GM19438 (cell line): Measurements from ENCODE around the gene TRHDE.

Source experiments
- ATAC-seq: cut with Tn5 transposase; IDR thresholded peaks from one replicate; pipeline ENCODE4 v1.9.1; 2021; ENCODE audit warnings: low read depth; ENCODE audit not compliant: unreplicated experiment

Gene TRHDE

GRCh38 chr12:72390146-72390545 lies 118.0 kb downstream of the TRHDE start:
- no peak for ATAC-seq

DNA sequence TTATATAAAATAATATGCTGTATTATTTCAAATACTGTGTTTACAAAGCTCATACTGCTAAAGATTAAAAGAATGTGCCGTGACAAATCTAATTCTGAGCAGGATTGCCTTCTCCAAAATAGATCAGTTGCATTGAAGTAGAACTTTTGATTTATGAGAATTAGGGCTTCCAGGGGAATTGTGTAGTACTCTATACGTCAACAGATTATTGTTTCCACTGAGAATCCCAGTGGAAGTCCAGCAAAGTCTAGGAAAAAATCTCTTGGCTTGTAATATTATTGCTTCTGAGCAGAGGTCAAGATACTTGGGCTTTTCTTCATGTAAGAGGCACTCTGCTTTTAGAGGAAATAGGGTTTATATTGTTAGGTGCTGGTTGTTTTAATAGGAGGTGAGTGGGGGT lies 133.9 kb downstream of the TRHDE start:
- no peak for ATAC-seq

GRCh38 chr12:72432037-72432604 lies 160.0 kb downstream of the TRHDE start:
- no peak for ATAC-seq

DNA sequence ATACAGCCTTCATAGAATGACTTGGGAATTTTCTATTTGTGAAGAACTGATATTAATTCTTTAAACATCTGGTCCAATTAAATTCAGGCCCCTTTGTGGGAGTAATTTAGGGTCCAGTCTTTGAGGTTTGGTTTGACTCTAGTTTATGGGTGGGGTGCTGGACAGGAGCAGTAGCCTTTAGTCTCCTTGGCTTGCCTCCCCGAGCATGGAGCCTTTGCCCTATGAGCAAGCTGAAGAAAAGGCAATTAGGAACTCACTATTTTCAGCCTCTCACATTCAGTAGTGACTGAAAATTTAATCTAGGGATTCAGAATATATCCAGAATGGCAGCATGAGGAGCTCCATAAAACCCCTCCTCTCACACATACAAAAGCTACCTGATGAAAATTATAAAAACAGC lies 161.1 kb downstream of the TRHDE start:
- no peak for ATAC-seq

GRCh38 chr12:72434999-72435398 lies 162.8 kb downstream of the TRHDE start:
- ATAC-seq: no peak

GRCh38 chr12:72442217-72442616 lies 170.0 kb downstream of the TRHDE start:
- ATAC-seq: no peak

- ATAC-seq: no peak
Observed at GRCh38 chr12:72444125-72444524, 172.0 kb downstream of the TRHDE start.

DNA sequence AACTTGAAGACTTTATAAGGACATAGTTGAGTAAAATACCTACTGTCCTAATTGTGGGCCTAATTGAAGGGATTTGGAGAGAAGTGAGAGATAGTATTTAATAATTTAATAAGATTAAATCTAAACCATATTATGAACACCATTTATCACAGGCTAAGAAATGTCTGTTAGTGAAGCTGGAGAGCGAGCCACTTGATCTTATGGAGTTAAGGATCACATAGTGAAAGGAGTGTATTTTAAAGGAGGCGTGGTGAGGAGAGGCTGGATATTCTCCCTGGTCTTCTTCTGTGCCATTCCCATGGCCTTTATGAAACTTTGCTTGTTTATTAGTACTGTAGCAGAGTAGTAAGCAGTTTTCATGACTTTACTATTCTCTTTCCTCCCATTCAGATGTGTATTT lies 172.4 kb downstream of the TRHDE start:
- ATAC-seq: no peak

- ATAC-seq: no peak
Observed at GRCh38 chr12:72448089-72448488, 175.9 kb downstream of the TRHDE start.

- no peak for ATAC-seq
Observed at GRCh38 chr12:72448805-72449204, 176.6 kb downstream of the TRHDE start.

- ATAC-seq: no peak
Observed at GRCh38 chr12:72453066-72453465, 180.9 kb downstream of the TRHDE start.

DNA sequence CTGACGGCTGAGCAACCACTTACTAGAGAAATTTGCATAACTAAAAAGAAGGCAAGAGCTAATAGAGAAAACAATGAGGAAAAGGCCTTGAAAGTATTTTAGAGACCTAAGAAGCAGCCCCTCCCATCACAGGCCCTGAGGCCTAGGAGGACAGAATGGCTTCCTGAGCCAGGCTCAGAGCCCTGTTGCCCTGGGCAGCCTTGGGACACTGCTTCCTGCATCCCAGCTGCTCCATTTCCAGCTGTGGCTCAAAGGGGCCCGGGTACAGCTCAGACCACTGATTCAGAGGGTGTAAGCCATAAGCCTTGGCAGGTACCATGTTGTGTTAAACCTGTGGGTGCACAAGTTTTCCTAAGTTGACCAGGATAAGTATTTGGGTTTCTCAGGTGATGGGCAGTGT lies 181.4 kb downstream of the TRHDE start:
- ATAC-seq: no peak

GRCh38 chr12:72464471-72464870 lies 192.3 kb downstream of the TRHDE start:
- ATAC-seq: no peak

- no peak for ATAC-seq
Observed at GRCh38 chr12:72465155-72465554, 193.0 kb downstream of the TRHDE start.

DNA sequence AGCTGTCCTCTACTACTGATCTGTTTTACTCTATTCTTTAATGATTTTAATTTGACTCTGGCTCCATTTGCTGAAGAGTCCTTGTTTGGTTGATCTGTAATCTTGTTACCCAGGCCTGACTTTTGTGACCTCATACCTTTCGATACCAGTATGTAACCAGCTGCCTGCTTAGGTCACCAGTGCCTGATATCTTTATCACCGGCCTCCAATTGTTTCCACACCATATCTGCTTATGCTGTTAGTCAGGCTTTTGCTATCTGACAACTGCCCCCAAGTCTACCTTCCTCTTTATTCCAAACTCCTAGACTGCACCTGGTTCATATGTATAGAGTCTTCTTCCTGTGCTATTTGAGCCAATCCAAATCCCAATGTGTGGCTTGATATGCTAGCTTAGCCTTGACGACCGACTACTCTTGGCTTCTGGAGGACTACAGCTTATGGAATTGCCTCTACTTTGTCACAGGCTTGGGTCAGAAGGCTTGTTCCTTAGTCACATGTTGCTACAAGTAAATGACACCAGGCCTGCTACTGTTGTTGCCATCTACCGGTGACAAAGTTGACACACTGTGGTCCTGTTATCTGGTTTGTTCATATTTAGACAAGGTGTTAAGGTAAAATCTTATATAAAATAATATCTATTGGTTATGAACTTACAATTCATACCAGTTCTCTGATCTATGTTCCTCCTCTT lies 193.9 kb downstream of the TRHDE start:
- no peak for ATAC-seq

- ATAC-seq: no peak
Observed at GRCh38 chr12:72467985-72468384, 195.8 kb downstream of the TRHDE start.

GRCh38 chr12:72468505-72468904 lies 196.3 kb downstream of the TRHDE start:
- ATAC-seq: no peak

DNA sequence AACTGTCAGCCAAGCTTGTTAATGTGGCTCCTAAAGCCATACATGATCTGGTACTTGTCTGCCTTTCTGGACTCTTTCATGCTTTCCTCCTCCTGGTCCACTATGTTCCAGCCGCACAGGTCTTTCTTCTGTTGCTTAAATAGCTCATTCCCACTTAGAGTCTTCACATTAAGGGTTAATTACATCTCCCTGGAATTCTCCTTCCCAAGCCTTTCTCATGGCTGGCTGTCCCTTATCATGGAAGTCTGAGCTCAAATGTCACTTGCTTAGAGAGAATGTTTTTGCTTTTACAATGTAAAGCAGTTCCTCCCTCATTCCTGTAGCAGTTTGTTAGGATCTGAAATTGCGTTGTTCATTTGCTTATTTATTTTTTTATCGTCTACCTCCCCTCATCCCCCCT lies 199.6 kb downstream of the TRHDE start:
- ATAC-seq: no peak

DNA sequence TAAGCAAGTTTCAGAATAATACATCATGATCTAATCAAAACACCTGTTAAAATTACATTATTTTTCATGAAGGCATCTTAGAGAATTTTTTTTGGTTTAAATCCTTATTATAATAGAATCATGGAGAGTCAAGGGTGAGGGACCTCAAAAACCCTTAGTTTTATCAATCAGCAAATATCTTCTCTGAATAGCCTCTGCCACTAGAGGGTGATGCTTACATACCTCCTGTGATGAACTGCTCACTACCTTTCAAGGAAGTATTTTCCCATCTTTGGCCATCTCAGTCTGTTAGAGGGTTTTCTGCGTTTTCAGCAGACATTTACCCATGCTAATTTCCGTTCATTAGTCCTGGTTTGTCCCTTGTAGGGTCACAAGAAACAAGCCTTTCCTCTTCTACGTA lies 200.2 kb downstream of the TRHDE start:
- ATAC-seq: no peak

GRCh38 chr12:72476301-72476700 lies 204.1 kb downstream of the TRHDE start:
- ATAC-seq: no peak

DNA sequence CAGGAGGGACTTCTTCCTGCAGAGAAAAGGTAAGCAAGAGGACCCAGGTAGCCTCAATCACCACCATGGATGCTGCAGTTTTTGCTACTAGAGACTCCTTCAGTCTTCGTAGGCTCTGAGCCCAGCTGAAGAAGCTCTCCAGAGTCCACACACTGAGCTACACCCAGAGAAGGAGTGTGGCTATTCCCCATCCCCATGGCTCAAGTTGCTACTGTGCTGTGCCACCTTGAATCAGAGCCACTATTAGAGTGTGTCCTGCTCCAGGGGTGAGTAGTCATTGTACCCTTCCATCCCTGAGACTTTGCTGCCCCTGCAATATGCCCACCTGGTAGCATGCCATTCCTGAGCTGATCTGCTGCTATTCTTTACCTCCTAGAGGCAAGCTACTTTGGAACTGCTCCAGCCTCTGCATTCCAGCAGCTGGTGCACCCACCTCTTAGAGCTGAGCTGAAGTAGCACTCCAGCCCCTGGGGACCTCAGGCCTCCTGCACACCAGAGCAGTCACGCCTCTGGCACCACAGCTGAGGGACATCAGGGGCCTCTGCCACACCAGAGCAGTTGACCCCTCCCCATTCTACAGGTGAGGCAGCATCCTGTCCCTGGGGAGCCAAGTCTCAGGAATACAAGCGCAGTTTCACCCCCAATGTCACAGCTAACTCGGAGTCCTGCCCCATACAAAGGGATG lies 213.0 kb downstream of the TRHDE start:
- no peak for ATAC-seq

GRCh38 chr12:72491426-72491825 lies 219.3 kb downstream of the TRHDE start:
- no peak for ATAC-seq
